Liver (tissue), 9 donors: ENCODE measurements around the gene LETMD1. TPM values are rescaled to one million over a fixed set of nuclear protein-coding genes. Genes with fewer than 3 reads are reported as not detected.

Experiments
- DNase-seq: peaks from one replicate; pipeline ENCODE4 v3.0.0-alpha.2; 2017; ENCODE audit warnings: low spot score
- H3K27ac ChIP-seq, 2 donors: one replicate each; pipeline ENCODE4 v1.7.0; 2013; ENCODE audit warnings: inconsistent platforms in 2 of 2, low read length in 2 of 2, control low read depth in 1 of 2, low read depth in 1 of 2, mild to moderate bottlenecking in 1 of 2
- H3K27me3 ChIP-seq, 4 donors: one replicate each; pipeline versions ENCODE4 v1.6.1 to v1.7.0; 2013; ENCODE audit warnings: low read length in 3 of 4, inconsistent platforms in 1 of 4, mild to moderate bottlenecking in 1 of 4, moderate library complexity in 1 of 4; ENCODE audit not compliant: control insufficient read depth in 4 of 4, insufficient read depth in 4 of 4
- H3K36me3 ChIP-seq, 4 donors: one replicate each; pipeline versions ENCODE4 v1.6.1 to v1.7.0; 2013; ENCODE audit warnings: low read length in 3 of 4, mild to moderate bottlenecking in 3 of 4, low read depth in 1 of 4, moderate library complexity in 1 of 4; ENCODE audit not compliant: control insufficient read depth in 4 of 4, insufficient read depth in 3 of 4
- H3K4me1 ChIP-seq, 4 donors: one replicate each; pipeline versions ENCODE4 v1.6.1 to v1.7.0; 2013; ENCODE audit warnings: low read length in 3 of 4, mild to moderate bottlenecking in 3 of 4, moderate library complexity in 1 of 4; ENCODE audit not compliant: control insufficient read depth in 4 of 4, insufficient read depth in 4 of 4
- H3K4me3 ChIP-seq, 3 donors: one replicate each; pipeline versions ENCODE4 v1.6.1 to v1.7.0; 2013; ENCODE audit warnings: low read length in 3 of 3, control low read depth in 1 of 3, low read depth in 1 of 3, mild to moderate bottlenecking in 1 of 3
- H3K9ac ChIP-seq, 2 donors: one replicate each; pipeline ENCODE4 v1.7.0; 2013; ENCODE audit warnings: low read length in 2 of 2, mild to moderate bottlenecking in 2 of 2, moderate library complexity in 2 of 2, control low read depth in 1 of 2, low read depth in 1 of 2
- H3K9me3 ChIP-seq, 4 donors: one replicate each; pipeline versions ENCODE4 v1.6.1 to v1.7.0; 2013; ENCODE audit warnings: low read length in 3 of 4; ENCODE audit not compliant: control insufficient read depth in 4 of 4
- ATF3 ChIP-seq: IDR thresholded peaks from 2 replicates; pipeline ENCODE4 v1.6.1; 2016; ENCODE audit warnings: antibody characterized with exemption
- CTCF ChIP-seq: fragments of 150-350 bp; IDR thresholded peaks from 2 replicates; pipeline ENCODE4 v1.5.1; 2017; ENCODE audit warnings: improper control_type of control experiment, low read depth, low read length; ENCODE audit not compliant: missing input control
- EGR1 ChIP-seq, 2 donors: IDR thresholded peaks; 2 replicates each; pipeline ENCODE4 v1.6.1; 2016 to 2018; ENCODE audit warnings: antibody characterized with exemption in 2 of 2, low read depth in 2 of 2
- FOXA1 ChIP-seq: IDR thresholded peaks from 2 replicates; pipeline ENCODE4 v1.6.1; 2016; ENCODE audit warnings: antibody characterized with exemption
- FOXA2 ChIP-seq: IDR thresholded peaks from 2 replicates; pipeline ENCODE4 v1.6.1; 2016; ENCODE audit warnings: antibody characterized with exemption
- GABPA ChIP-seq, 2 donors: IDR thresholded peaks in 1 of 2; conservative IDR thresholded peaks in 1 of 2; 2 replicates each; pipeline ENCODE4 v1.6.1; 2016; ENCODE audit warnings: antibody characterized with exemption in 2 of 2, mild to moderate bottlenecking in 1 of 2, moderate library complexity in 1 of 2
- HNF4A ChIP-seq, 2 donors: conservative IDR thresholded peaks; 2 replicates each; pipeline ENCODE4 v1.6.1; 2016; ENCODE audit warnings: antibody characterized with exemption in 2 of 2, mild to moderate bottlenecking in 2 of 2
- HNF4G ChIP-seq: IDR thresholded peaks from 2 replicates; pipeline ENCODE4 v1.6.1; 2016; ENCODE audit warnings: antibody characterized with exemption
- JUND ChIP-seq, 2 donors: IDR thresholded peaks; 2 replicates each; pipeline ENCODE4 v1.6.1; 2016; ENCODE audit warnings: antibody characterized with exemption in 2 of 2
- MAX ChIP-seq: IDR thresholded peaks from 2 replicates; pipeline ENCODE4 v1.6.1; 2016; ENCODE audit warnings: antibody characterized with exemption
- NR2F2 ChIP-seq: IDR thresholded peaks from 2 replicates; pipeline ENCODE4 v1.6.1; 2016; ENCODE audit warnings: antibody characterized with exemption
- RAD21 ChIP-seq, 2 donors: IDR thresholded peaks; 2 replicates each; pipeline ENCODE4 v1.6.1; 2016; ENCODE audit warnings: antibody characterized with exemption in 2 of 2, mild to moderate bottlenecking in 2 of 2
- REST ChIP-seq: IDR thresholded peaks from 2 replicates; pipeline ENCODE4 v1.6.1; 2016; ENCODE audit warnings: antibody characterized with exemption, mild to moderate bottlenecking
- RXRA ChIP-seq, 2 donors: IDR thresholded peaks; 2 replicates each; pipeline ENCODE4 v1.6.1; 2017 to 2018; ENCODE audit warnings: antibody characterized with exemption in 2 of 2, mild to moderate bottlenecking in 1 of 2
- SP1 ChIP-seq: IDR thresholded peaks from 2 replicates; pipeline ENCODE4 v1.6.1; 2018; ENCODE audit warnings: antibody characterized with exemption, mild to moderate bottlenecking
- TAF1 ChIP-seq: conservative IDR thresholded peaks from 2 replicates; pipeline ENCODE4 v1.6.1; 2016; ENCODE audit warnings: antibody characterized with exemption, mild to moderate bottlenecking
- YY1 ChIP-seq: IDR thresholded peaks from 2 replicates; pipeline ENCODE4 v1.6.1; 2016; ENCODE audit warnings: antibody characterized with exemption, mild to moderate bottlenecking
- ZBTB33 ChIP-seq: IDR thresholded peaks from 2 replicates; pipeline ENCODE4 v1.6.1; 2016; ENCODE audit warnings: antibody characterized with exemption
- WGBS: extraction: QIAGEN DNeasy Blood & Tissue Kit; methylation state at CpG from one replicate; pipeline ENCODE4 v1.1.7; 2013; 5-methylcytosine and 5-hydroxymethylcytosine counted together
- polyA plus RNA-seq, 2 donors: library from polyadenylated mRNA; stranded (reverse) in 1 of 2; unstranded in 1 of 2; fragments of 200-250 nt in 1 of 2; fragments of >200 nt in 1 of 2; fragmentation: Nextera tagmentation in 1 of 2; extraction: Ambion mirVana in 1 of 2; gene quantifications; one replicate each; pipeline versions ENCODE4 v1.2.1 to v1.2.3, GENCODE V29; 2013 to 2015
- total RNA-seq, 2 donors: library from RNA; depleted of rRNA; stranded (reverse); fragments of >200 nt; gene quantifications; one replicate each; pipeline ENCODE4 v1.2.3, GENCODE V29; 2014
- donor health status: healthy.
- donor health status: healthy.
- donor health status: healthy.
- donor health status: healthy.
- donor health status: healthy.

Gene LETMD1
- total and polyA plus RNA-seq, 4 donors, result 17.6 to 41.0 (median 22.5) TPM

- no peaks in the 10 kb centered on the region for H3K9me3 ChIP-seq
- DNase-seq, result peak; percentile 45
- peaks cover 0 to 6% (median 4%) of the 10 kb centered on the region in 4 donors for H3K4me1 ChIP-seq
- H3K27ac ChIP-seq, result no peak overlapping the region
- H3K9ac ChIP-seq, result no peak overlapping the region
- TF ChIP-seq MAX (no peak), TAF1 (no peak), GABPA (IDR thresholded peaks at IDR 0.05 in 1 of 2, conservative IDR thresholded peaks at IDR 0.05 in 1 of 2) (no peak), JUND (IDR thresholded peaks at IDR 0.05) (no peak), NR2F2 (no peak), FOXA2 (no peak), ATF3 (no peak), EGR1 (IDR thresholded peaks at IDR 0.05; ENCODE audit: low read depth in 2 of 2) (no peak), RXRA (IDR thresholded peaks at IDR 0.05) (no peak), ZBTB33 (no peak), SP1 (no peak), CTCF (no peak), REST (no peak), YY1 (no peak), FOXA1 (no peak), RAD21 (IDR thresholded peaks at IDR 0.05) (no peak), HNF4A (conservative IDR thresholded peaks at IDR 0.05) (no peak), HNF4G (no peak)
- 87% methylated on average over 4 of the region's 4 CpGs for WGBS
- H3K27me3 ChIP-seq, result no peaks in the 10 kb centered on the region
- H3K36me3 ChIP-seq, result peaks cover 0 to 2% (median under 1%) of the 10 kb centered on the region in 4 donors
- no peak overlapping the region for H3K4me3 ChIP-seq
Measured at GRCh38 chr12:51011955-51012354, 36.2 kb upstream of the LETMD1 start.
